Skeletal muscle satellite cell (primary cell): ENCODE data around the gene AP5S1.

ENCODE experiments used
- H3K27me3 ChIP-seq: 2 replicates; pipeline ENCODE4 v1.7.0; 2013; ENCODE audit warnings: low read length; ENCODE audit not compliant: control insufficient read depth, insufficient read depth
- H3K36me3 ChIP-seq: 2 replicates; pipeline ENCODE4 v1.7.0; 2013; ENCODE audit warnings: mild to moderate bottlenecking, control low read depth, low read length; ENCODE audit not compliant: insufficient read depth
- H3K4me1 ChIP-seq: 2 replicates; pipeline ENCODE4 v1.7.0; 2013; ENCODE audit warnings: low read length; ENCODE audit not compliant: control insufficient read depth, insufficient read depth
- H3K4me2 ChIP-seq: 2 replicates; pipeline ENCODE4 v1.7.0; 2013; ENCODE audit warnings: mild to moderate bottlenecking, low read length
- H3K4me3 ChIP-seq: 2 replicates; pipeline ENCODE4 v1.7.0; 2013; ENCODE audit warnings: low read length
- H3K9ac ChIP-seq: 2 replicates; pipeline ENCODE4 v1.7.0; 2013; ENCODE audit warnings: mild to moderate bottlenecking, low read depth, low read length, moderate library complexity
- H3K9me3 ChIP-seq: replicated peaks from 2 replicates; pipeline ENCODE4 v1.7.0; 2013; ENCODE audit warnings: mild to moderate bottlenecking, control low read depth, low read length

AP5S1 gene

DNA sequence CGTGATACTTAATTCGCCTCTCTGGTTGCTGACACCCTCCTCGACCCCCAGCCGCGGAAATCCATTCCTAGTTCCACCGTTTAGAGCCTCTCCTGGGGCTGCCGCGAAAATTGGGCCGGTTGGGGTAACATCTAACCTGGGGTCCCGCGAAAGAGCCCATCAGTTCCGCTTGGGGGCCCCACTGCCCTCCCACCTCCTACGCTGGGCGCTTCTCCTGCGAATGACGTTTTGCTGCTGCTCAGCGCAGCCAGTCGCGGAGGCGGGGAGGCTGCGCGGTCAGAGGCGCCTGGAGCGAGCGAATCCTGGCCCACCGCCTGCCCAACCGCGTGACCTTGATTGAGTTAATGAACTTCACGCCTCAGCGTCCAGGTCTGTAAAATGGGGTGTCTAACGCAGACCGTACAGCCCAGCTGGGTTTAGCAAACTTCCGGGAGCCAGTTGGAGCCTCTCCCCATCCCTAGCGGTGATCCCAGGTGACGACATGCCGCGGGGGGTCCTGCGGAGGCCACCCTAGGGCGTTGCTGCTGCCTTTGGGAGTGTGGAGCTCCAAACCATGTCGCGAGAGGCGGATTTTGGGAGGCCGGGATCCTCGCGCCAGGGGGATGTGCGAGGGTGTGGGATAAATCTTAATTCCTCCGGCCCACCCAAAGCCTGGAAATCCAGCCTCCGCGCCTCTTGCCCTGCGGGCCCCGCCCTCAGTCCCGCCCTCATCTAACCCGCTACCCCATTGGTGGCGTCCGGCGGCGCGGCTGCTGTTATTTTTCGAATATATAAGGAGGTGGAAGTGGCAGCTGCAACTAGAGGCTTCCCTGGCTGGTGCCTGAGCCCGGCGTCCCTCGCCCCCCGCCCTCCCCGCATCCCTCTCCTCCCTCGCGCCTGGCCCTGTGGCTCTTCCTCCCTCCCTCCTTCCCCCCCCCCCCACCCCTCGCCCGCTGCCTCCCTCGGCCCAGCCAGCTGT, 24.6 kb upstream of the AP5S1 start, which contains the start of gene CDC25B:
Gene CDC25B (plus strand): TSS at position 800 of the 958 bp plus-strand sequence. CDS start 222 bp downstream, outside the sequence.
- peaks cover 32% of the 10 kb centered on the region for H3K36me3 ChIP-seq
- H3K4me2 ChIP-seq, result peak within 1 kb of the TSS; percentile 94
- peak within 1 kb of the TSS; percentile 84 for H3K9ac ChIP-seq
- H3K4me3 ChIP-seq, result peak within 1 kb of the TSS; percentile 70
- H3K27me3 ChIP-seq, result no peaks in the 10 kb centered on the region
- H3K9me3 ChIP-seq, result no peaks in the 10 kb centered on the region
- H3K4me1 ChIP-seq, result peaks cover 34% of the 10 kb centered on the region

GRCh38 chr20:3796477-3797225, 23.7 kb upstream of the AP5S1 start:
- H3K9me3 ChIP-seq, result no peaks in the 10 kb centered on the region
- H3K4me2 ChIP-seq, result peak overlapping the region; percentile 94
- H3K36me3 ChIP-seq, result peaks cover 40% of the 10 kb centered on the region
- H3K4me1 ChIP-seq, result peaks cover 34% of the 10 kb centered on the region
- H3K4me3 ChIP-seq, result peak overlapping the region; percentile 70
- peak overlapping the region; percentile 84 for H3K9ac ChIP-seq
- H3K27me3 ChIP-seq, result no peaks in the 10 kb centered on the region

GRCh38 chr20:3797226-3797545, 23.2 kb upstream of the AP5S1 start:
- H3K9ac ChIP-seq, result peak overlapping the region; percentile 84
- peaks cover 34% of the 10 kb centered on the region for H3K4me1 ChIP-seq
- peak overlapping the region; percentile 70 for H3K4me3 ChIP-seq

GRCh38 chr20:3797592-3798372, 22.6 kb upstream of the AP5S1 start:
- H3K9ac ChIP-seq, result peak overlapping the region; percentile 84
- H3K4me3 ChIP-seq, result peak overlapping the region; percentile 70
- H3K27me3 ChIP-seq, result no peaks in the 10 kb centered on the region
- peaks cover 34% of the 10 kb centered on the region for H3K4me1 ChIP-seq
- no peaks in the 10 kb centered on the region for H3K9me3 ChIP-seq
- H3K4me2 ChIP-seq, result peak overlapping the region; percentile 94
- peaks cover 52% of the 10 kb centered on the region for H3K36me3 ChIP-seq

More at GRCh38 chr20:3797226-3797545, 23.2 kb upstream of the AP5S1 start:
- no peaks in the 10 kb centered on the region for H3K9me3 ChIP-seq
- peak overlapping the region; percentile 94 for H3K4me2 ChIP-seq
- H3K36me3 ChIP-seq, result peaks cover 46% of the 10 kb centered on the region
- no peaks in the 10 kb centered on the region for H3K27me3 ChIP-seq

DNA sequence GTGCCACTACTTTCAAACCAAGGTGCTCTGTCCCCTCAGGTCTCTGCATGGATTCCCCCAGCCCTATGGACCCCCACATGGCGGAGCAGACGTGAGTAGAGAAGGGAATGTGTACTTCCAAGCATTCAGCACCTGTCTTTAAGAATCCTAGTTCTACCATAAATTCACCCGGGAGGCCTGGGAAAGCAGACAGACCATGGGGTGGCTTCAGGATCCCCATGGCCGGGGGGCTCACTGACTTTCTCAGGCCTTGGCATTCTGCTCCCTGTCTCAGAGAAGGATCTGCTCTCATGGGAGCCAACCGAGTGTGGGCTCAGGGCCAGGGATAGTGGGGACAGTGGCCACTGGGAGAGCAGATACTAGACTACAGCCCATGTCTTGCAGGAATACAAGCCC, 22.0 kb upstream of the AP5S1 start:
- H3K4me1 ChIP-seq, result peaks cover 34% of the 10 kb centered on the region
- peak overlapping the region; percentile 94 for H3K4me2 ChIP-seq
- no peaks in the 10 kb centered on the region for H3K9me3 ChIP-seq
- no peaks in the 10 kb centered on the region for H3K27me3 ChIP-seq
- H3K4me3 ChIP-seq, result peak overlapping the region; percentile 70
- H3K9ac ChIP-seq, result peak overlapping the region; percentile 84
- H3K36me3 ChIP-seq, result peaks cover 57% of the 10 kb centered on the region

GRCh38 chr20:3798908-3799248, 21.5 kb upstream of the AP5S1 start:
- Histone ChIP-seq H3K9ac (peak overlapping the region; percentile 84), H3K9me3 (no peaks in the 10 kb centered on the region), H3K4me2 (peak overlapping the region; percentile 94), H3K4me3 (peak overlapping the region; percentile 70), H3K36me3 (peaks cover 63% of the 10 kb centered on the region), H3K4me1 (peaks cover 34% of the 10 kb centered on the region), H3K27me3 (no peaks in the 10 kb centered on the region)

DNA sequence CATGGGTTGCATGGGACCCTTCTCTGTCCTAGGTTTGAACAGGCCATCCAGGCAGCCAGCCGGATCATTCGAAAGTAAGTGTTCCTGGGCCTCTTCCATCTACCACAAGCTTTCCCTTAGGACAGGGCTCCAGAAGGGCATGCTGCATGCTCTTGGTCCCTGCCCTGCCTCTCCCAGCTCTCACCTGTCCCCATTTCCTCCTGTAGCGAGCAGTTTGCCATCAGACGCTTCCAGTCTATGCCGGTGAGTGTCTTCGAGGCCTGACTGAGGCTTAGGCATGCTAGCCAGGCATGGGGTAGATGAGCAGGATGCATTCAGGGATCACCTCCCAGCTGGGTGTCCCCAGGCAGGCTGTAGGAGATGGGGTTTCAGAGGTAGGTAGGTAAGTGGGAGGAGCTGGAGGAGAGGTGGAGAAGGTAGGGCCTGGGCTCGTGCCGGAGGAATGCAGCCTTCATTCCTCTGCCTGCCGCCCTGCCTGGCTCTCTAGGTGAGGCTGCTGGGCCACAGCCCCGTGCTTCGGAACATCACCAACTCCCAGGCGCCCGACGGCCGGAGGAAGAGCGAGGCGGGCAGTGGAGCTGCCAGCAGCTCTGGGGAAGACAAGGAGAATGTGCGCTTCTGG, 20.0 kb upstream of the AP5S1 start:
- Histone ChIP-seq H3K4me1 (peaks cover 40% of the 10 kb centered on the region), H3K4me2 (no peak overlapping the region), H3K36me3 (peaks cover 77% of the 10 kb centered on the region), H3K9ac (peak overlapping the region; percentile 22), H3K9me3 (no peaks in the 10 kb centered on the region), H3K27me3 (no peaks in the 10 kb centered on the region), H3K4me3 (no peak overlapping the region)

GRCh38 chr20:3800878-3801260, 19.5 kb upstream of the AP5S1 start:
- H3K9ac ChIP-seq, result no peak overlapping the region
- no peak overlapping the region for H3K4me2 ChIP-seq
- no peaks in the 10 kb centered on the region for H3K27me3 ChIP-seq
- no peak overlapping the region for H3K4me3 ChIP-seq
- H3K36me3 ChIP-seq, result peaks cover 82% of the 10 kb centered on the region
- no peaks in the 10 kb centered on the region for H3K9me3 ChIP-seq
- peaks cover 42% of the 10 kb centered on the region for H3K4me1 ChIP-seq

DNA sequence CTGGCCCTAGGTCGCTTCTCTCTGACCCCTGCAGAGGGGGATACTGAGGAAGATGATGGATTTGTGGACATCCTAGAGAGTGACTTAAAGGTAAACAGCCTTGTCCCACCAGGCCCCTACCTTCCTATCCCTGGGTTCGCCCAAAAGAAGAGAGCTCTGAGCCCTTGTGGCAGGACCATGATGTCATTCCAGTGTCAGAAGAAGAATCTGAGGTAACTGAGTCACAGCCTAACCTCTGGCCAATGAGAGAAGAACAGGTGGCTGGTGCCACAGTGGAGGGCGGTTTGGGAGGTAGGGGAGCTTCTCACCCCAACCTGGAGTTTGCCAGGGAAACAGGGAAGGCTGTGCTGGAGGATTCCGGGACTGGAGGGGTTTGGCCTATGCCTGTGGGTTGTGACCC, 19.0 kb upstream of the AP5S1 start:
- Histone ChIP-seq H3K4me3 (no peak overlapping the region), H3K9ac (peak overlapping the region; percentile 1), H3K9me3 (no peaks in the 10 kb centered on the region), H3K4me1 (peaks cover 47% of the 10 kb centered on the region), H3K27me3 (no peaks in the 10 kb centered on the region), H3K36me3 (peaks cover 86% of the 10 kb centered on the region), H3K4me2 (no peak overlapping the region)

- peaks cover 91% of the 10 kb centered on the region for H3K36me3 ChIP-seq
- H3K9me3 ChIP-seq, result no peaks in the 10 kb centered on the region
- H3K4me3 ChIP-seq, result no peak overlapping the region
- no peak overlapping the region for H3K4me2 ChIP-seq
- no peaks in the 10 kb centered on the region for H3K27me3 ChIP-seq
- peaks cover 52% of the 10 kb centered on the region for H3K4me1 ChIP-seq
- no peak overlapping the region for H3K9ac ChIP-seq
Observed at GRCh38 chr20:3801846-3802245, 18.5 kb upstream of the AP5S1 start.
